Effector CD8-positive, alpha-beta T cell (primary cell): Measurements from ENCODE around the gene TESK1.
A peak's percentile ranks its signal among the peaks of the same experiment; 100 is the strongest.
"Not testable (repeated sequence)": the region's sequence is repeated elsewhere in the genome, so short reads cannot be mapped to it uniquely, and the experiment has no call there.

Source experiments
- DNase-seq: peaks from one replicate; lab custom pipeline; 2025; lab: John Stamatoyannopoulos, UW

Gene TESK1

DNA sequence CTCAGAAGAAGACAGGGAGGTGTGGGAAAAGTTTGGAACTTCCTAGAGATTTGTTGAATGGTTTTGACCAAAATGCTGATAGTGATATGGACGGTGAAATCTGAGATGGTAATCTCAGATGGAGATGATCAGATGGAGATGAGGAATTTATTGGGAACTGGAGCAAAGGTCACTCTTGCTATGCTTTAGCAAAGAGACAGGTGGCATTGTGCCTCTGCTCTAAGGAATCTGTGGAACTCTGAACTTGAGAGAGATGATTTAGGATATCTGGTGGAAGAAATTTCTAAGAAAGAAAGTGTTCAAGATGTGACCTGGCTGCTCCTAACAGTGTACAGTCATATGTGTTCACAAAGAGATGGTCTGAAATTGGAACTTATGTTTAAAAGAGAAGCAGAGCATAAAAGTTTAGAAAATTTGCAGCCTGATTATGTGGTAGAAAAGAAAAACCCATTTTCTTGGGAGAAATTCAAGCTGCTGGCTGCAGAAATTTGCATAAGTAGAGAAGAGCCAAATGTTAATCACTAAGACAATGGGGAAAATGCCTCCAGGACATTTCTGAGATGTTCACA lies 25.3 kb upstream of the TESK1 start:
- not testable (repeated sequence) for DNase-seq

DNA sequence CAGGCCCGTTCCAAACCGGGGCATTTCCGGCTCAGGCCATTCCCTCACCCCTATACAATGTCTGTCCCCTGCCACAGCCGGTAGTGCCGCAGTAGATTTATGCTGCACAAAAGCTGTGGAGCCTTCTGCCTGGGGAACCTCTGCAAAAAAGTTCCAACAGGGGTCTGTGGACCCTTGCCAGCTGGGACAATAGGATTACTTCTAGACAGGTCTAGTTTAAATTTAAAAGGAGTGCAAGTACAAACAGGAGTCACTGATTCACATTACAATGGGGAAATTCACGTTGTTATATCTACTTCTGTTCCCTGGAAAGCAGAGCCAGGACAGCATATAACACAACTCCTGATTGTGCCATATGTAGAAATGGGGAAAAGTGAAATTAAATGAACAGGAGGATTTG lies 21.5 kb upstream of the TESK1 start:
- DNase-seq = not testable (repeated sequence)

DNA sequence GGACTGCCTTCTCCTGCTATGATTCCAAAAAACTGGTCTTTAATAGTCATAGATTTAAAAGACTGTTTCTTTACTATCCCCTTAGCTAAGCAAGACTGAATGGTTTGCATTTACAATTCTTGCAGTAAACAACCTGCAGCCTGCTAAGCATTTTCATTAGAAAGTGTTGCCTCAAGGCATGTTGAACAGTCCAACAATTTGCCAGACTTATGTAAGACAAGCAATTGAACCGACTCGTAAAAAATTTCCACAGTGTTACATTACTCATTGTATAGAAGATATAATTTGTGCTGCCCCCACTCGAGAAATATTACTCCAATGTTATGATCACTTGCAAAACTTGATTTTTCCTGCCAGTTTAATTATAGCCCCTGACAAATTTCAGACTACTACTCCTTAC lies 20.4 kb upstream of the TESK1 start:
- DNase-seq = not testable (repeated sequence)

DNA sequence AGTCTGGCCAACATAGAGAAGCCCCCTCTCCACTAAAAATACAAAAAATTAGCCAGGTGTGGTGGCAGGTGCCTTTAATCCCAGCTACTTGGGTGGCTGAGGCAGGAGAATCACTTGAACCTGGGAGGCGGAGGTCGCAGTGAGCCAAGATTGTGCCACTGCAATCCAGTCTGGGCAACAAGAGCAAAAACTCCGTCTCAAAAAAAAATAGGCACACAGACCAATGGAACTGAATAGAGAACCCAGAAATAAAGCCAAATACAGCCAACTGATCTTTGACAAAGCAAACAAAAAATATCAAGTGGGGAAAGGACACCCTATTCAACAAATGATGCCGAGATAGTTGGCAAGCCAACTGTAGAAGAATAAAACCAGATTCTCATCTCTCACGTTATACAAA lies 16.6 kb upstream of the TESK1 start:
- not testable (repeated sequence) for DNase-seq

DNA sequence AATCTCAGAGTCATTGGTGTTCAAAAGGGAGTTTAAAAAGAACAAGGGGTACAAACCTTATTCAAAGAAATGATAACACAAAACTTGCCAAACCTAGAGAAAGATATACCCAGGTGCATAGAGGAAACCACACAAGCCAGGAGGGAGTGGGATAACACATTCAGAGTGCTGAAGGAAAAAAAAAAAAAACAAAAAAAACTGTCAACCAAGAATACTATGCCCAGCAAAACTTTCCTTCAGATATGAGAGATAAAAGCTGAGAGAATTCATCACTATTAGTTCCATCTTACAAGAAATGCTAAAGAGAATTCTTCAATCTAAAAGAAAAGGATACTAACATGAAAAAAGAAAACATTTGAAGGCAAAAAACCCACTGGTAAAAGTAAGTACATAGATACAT lies 11.5 kb upstream of the TESK1 start:
- no peak for DNase-seq

DNA sequence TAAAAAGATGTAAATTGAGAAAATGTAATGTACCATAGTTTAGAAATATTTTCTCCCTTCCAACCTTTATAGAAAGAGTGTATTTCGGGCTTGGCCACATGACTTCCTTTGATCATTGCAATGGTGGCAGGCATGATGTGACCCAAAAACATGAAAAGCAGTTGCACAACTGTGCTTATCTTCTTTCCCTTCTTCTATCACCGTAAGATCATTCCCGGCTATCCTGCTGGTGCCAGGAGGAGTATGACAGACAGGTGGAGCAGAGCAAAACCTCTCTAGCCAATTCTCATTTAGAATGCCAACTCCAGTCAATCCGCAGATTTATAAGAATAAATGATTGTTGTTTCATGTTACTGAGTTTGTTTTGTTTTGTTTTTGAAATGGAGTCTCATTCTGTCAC lies 10.6 kb upstream of the TESK1 start:
- DNase-seq = no peak

DNA sequence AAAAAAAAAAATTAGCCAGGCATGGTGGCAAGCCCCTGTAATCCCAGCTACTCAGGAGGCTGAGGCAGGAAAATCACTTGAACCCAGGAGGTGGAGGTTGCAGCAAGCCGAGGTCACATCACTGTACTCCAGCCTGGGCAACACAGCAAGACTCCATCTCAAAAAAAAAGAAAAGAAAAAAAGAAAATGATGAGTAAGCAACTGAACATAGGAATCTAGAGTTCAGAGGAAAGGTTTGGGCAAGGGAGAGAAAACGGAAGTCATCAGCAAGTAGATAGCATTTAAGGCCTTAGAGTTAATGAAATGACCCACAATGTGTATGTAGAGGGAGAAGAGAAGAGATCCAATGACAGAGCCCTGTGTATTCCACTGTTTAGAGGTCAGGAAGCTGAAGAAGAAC lies 8.2 kb upstream of the TESK1 start:
- DNase-seq = not testable (repeated sequence)

DNA sequence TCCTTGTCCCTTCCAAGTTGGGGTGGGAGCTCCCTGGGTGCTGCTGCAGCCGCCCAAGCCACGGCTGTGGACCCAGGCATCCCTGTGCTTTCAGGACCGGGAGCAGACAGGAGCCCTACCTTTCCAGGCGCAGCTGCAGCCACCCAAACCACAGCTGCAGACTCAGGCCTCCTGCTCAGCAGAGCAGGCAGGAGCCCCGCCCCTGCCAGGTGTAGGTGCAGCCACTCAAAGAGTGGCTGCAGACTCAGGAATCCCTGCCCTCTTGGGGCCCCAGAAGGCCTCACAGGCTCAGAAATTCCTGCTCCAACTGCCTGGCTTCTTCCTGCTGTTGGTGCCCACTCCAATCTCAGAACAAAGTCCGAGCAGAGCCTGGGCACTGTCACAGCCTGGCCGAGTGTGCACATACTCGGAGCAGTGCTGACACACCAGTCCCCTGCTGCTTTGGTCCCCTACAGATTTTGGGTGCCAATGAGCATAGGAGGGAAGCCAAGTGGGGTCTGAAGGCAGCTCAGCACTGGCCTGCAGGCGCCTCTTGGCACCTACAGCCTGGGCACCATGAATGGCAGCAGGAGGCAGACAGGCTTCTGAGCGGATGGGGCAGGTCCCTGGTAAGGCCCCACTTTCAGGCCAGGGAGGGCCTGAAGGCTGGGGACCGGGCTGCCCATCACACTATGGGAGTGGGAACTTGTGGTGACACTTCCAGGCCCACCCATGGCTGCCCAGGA lies 6.0 kb upstream of the TESK1 start:
- no peak for DNase-seq

DNA sequence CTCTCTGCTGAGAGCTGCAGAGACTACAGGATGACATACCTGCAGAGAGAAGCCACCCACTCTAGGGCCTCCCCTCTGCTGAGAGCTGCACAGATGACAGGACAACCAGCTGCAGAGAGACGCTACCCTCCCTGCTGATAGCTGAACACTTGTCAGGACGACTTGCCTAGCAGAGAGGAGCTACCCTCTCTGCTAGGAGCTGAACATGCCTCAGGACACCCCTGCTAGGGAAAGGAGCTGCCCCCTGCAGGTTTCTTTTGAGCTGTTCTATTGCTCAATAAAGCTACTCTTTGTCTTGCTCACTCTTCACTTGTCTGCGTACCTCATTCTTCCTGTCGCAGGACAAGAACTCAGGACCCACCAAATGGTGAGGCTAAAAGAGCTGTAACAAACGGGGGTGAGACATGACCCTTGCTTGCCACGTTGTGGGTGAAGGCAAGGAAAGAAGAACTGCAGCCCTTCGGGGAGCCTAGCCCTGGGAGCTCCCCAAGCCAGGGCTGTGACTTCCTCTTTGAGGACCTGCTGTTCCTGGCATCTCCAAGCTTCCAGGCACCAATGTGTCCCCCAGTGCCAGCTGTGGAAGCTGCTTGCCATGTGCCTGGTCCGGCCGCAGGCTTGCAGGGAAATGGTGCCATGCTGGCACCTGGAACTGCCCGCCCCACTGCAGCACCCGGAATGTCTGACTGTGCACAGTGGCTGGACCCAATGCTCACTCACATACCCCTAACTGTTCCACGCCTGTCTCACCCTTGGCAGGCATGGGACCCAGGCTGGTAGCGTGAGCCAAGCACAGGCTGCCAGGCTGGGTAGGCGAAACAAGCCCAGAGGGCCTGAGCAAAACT lies 5.1 kb upstream of the TESK1 start:
- no peak for DNase-seq

DNA sequence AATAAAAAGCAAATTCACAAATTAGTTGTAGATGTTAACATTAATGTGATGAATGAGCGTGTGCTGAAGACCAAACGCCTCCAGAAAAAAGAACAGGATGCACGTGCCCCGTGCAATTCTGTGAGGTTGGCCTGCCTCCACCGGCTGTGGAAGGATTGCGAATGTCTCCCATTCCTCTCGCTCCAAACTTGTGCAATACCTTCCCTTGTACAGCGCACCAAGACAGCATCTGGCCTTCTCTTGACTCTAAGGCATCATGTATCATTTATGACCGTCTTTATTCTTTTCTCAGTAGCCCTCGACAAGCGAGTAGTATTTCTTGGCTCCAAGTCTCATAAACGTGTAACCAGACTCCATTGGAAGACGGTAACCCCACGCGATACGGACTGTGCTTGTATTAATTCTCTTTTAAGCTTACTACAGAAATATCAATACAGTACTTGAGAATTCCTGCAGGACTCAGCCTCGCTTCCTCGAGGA lies 1.5 kb upstream of the TESK1 start:
- DNase-seq = peak; percentile 18

DNA sequence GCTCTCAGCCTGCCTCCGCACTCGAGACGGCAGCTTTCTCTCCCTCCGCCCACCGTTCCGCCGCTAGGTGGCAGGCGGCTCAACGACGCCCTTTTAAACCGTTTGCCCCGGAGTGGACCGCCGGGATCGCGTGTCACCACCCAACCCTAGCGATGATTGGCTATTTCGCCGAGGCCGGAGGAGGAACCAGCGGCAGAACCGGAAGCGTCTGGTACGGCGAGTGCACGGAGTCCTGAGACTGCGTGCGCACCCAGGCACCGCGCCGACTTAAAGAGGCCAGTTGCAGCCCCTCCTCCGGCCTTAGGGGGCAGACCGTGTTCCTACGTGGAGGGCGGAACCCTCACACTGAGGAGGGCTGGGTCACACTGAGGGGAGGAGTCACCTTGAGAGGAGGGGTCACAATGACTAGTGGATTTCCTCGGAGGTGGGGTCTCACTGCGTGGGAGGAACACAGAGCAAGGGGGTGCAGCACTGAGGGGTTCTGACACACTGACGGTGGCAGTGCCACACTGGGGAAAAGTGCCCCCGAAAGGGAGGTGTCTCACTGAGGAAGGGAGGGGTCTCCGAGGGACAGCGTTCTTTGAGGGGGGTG lies 980 bp upstream of the TESK1 start:
- DNase-seq = peak; percentile 99

DNA sequence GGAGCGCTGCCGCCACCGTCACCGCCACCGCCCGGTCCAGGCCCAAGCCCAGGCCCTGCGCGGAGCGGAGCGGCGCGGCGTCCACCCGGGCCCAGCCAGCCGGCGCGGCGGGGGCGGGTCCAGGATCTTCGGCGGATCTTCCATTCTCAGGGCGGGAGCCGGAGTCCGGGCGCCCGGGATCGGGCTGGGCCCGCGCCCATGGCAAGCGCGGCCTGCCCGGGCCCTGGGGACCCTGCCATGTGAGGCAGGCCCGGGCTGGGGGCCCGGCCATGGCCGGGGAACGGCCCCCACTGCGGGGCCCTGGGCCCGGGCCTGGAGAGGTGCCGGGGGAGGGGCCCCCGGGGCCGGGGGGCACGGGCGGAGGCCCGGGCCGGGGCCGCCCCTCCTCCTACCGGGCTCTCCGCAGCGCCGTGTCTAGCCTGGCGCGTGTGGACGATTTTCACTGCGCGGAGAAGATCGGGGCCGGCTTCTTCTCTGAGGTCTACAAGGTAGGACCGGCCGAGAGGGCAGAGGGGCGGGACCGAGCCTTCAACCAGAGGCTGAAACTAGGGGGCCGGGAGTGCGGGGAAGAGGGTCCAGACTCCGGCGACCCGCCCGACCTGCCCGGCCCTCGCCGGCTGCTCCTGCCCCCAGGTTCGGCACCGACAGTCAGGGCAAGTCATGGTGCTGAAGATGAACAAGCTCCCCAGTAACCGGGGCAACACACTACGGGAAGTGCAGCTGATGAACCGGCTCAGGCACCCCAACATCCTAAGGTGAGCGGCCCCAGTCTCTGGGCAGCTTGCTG lies 482 bp downstream of the TESK1 start:
- DNase-seq = peak; percentile 9

DNA sequence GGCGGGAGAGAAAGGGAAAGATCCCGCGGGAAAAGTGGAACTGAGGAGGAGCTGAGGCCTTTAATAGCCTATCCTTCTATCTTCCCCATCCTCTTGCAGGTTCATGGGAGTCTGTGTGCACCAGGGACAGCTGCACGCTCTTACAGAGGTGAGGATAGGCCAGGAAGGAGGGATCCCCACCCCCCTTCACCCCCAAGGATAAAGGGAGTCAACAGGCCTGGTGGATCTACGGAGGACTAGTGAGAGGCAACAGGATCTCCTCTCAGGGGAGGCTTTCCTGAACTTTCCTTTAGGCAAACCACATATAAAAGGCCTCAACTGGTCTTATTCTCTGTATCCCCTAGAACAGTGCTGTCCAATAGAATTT lies 1.1 kb downstream of the TESK1 start:
- no peak for DNase-seq

DNA sequence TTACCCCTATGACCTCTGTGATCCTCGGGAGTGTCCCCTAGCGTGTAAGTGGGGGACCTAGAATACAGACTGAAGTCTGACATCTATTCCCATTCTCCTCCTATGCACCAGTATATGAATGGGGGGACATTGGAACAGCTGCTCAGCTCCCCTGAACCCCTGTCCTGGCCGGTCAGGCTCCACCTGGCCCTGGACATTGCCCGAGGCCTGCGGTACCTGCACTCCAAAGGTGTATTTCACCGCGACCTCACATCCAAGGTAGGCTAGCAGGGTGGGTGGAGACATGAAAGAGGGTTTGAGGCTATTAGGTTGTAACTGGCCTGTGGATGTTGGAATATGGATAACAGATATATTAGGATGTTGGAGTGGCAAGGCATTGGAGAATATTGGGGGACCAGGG lies 1.7 kb downstream of the TESK1 start:
- no peak for DNase-seq

DNA sequence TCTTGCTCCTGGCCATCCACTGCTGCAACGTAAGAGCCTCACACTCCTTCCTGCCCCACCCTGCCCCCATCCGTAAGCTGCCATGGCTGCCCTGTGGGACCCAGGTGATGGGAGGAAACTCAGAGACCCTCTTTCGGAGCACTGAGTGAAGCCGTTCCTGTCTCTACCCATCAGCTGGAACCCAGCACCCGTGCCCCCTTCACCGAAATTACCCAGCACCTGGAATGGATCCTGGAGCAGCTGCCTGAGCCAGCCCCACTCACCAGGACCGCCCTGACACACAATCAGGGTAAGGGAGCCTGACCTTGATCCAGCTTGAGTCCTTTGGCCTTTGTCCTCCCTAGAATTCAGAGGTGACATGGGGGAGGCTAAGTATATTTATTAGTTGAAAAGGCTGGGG lies 3.2 kb downstream of the TESK1 start:
- no peak for DNase-seq

DNA sequence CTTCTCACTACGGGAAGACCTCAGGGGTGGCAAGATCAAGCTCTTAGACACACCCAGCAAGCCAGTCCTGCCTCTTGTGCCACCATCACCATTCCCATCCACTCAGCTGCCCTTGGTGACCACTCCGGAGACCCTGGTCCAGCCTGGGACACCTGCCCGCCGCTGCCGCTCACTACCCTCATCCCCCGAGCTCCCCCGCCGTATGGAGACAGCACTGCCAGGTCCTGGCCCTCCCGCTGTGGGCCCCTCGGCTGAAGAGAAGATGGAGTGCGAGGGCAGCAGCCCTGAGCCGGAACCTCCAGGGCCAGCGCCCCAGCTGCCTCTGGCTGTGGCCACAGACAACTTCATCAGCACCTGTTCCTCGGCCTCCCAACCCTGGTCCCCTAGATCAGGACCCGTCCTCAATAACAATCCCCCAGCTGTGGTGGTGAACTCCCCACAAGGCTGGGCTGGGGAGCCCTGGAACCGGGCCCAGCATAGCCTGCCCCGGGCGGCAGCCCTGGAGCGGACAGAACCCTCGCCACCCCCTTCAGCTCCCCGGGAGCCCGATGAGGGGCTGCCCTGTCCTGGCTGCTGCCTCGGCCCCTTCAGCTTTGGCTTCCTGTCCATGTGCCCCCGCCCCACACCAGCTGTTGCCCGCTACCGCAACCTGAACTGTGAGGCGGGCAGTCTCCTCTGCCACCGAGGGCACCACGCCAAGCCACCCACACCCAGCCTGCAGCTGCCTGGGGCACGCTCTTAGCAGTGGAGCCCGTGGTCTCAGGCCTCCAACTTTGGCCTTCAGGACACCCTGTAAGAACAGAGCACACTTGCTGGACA lies 4.1 kb downstream of the TESK1 start:
- DNase-seq = no peak

DNA sequence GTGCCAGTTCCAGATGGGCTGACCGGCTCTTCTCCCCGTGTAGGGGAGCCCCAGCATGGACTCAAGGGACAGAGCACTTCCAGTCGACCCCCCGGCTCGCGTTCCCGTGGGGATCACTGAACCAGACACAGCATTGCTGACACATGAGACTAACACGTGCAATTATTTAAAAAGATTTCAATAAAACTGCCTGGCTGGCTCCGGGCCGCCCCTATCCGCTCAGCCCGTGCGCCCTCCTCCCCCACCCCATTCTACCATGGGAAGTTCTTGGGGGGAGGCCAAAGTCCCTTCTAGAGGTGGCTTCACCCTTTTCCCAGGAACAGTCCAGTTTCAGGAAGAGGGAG lies 4.7 kb downstream of the TESK1 start:
- DNase-seq = no peak

DNA sequence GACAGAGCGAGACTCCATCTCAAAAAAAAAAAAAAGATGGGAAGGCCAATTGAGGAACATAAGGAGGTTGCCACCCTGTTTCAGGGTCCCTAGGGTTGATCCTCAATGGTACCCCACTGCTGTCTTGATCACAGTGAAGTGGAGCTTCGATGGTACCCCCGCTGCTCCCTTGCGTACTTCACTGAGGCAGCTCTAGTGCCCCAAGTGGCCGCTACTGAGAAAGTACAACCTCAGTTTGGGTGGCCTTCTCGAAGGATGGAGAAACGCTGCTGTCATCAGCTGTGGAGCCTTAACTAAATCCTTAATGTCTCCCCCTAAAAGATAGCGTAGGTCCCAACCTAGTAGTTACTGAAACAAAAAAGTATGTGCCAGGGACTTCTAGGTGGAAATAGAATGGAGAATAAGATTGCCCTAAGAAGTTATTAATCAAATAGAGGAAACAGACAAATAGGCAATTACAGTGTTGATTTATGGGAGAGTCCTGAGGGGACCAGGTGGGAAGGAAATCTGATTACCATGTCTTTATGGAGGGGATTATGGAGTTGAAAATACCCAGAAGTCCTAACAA lies 6.3 kb downstream of the TESK1 start:
- peak; percentile 11 for DNase-seq

DNA sequence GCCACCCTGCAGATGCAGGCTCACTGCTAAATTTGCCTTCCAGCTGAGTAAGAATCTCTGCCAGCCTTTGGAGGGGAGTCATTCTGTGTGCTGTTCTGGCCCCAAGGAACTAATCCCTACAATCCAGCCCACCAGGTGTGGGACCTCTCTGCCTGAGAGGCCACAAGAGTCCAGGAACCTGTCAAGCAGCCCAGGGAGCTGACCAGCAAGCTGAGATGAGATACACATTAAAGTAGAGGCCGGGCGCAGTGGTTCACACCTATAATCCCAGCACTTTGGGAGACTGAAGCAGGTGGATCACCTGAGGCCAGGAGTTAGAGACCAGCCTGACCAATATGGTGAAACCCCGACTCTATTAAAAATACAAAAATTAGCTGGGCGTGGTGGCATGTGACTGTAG lies 7.0 kb downstream of the TESK1 start:
- DNase-seq = not testable (repeated sequence)

DNA sequence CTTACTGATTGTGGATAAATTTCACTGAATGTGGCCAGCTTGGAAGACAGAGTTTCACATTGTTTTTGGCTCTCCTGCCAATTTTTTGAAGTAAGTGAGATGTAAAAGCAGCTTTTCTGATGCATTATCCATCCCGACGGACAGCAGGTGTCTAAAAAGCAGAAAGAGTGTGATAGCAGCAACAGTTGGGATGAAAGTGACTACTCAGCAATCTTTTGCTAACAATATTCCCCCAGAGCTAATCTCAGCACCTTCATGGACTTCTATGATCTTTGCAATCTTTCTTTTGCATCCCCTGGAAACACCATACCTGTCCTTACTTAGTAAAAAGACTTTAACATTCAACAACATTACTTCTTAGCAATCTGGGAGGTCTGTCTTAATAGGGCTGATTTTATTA lies 7.8 kb downstream of the TESK1 start:
- no peak for DNase-seq
